Activated CD4-positive, CD25-positive, alpha-beta regulatory T cell treated with anti-CD3 and anti-CD28 coated beads, Interleukin-2, amount 50 U/mL, for 24 hours (primary cell): ENCODE measurements around the gene PSMA7.
"Not testable (repeated sequence)": the region's sequence is repeated elsewhere in the genome, so short reads cannot be mapped to it uniquely, and the experiment has no call there.

Experiments
- ATAC-seq, 2 donors: fragments of 150-1000 bp; cut with Tn5 transposase; one replicate each; pipeline ENCODE4 v1.10.0; 2021; ENCODE audit warnings: mild to moderate bottlenecking in 1 of 2, moderate library complexity in 1 of 2

Gene PSMA7

GRCh38 chr20:62151835-62152364 lies 8.7 kb upstream of the PSMA7 start:
- no peak for ATAC-seq

GRCh38 chr20:62151225-62151624 lies 8.0 kb upstream of the PSMA7 start:
- no peak for ATAC-seq

GRCh38 chr20:62150310-62150575 lies 7.0 kb upstream of the PSMA7 start:
- ATAC-seq = no peak

- ATAC-seq = no peak
Observed at GRCh38 chr20:62149532-62150309, 6.5 kb upstream of the PSMA7 start.

- ATAC-seq = no peak
Observed at GRCh38 chr20:62148908-62149314, 5.7 kb upstream of the PSMA7 start.

- ATAC-seq = not testable (repeated sequence)
Observed at GRCh38 chr20:62148383-62148782, 5.2 kb upstream of the PSMA7 start.

- no peak for ATAC-seq
Observed at GRCh38 chr20:62147528-62147927, 4.3 kb upstream of the PSMA7 start.

GRCh38 chr20:62147125-62147524 lies 3.9 kb upstream of the PSMA7 start:
- no peak for ATAC-seq

- no peak for ATAC-seq
Observed at GRCh38 chr20:62146019-62146755, 3.0 kb upstream of the PSMA7 start.

- ATAC-seq = no peak
Observed at GRCh38 chr20:62145688-62146018, 2.5 kb upstream of the PSMA7 start.

GRCh38 chr20:62143957-62144825 lies 997 bp upstream of the PSMA7 start:
- ATAC-seq = peak; percentile 14 to 21

GRCh38 chr20:62142252-62143080 lies 728 bp downstream of the PSMA7 start:
- peak; percentile 8 for ATAC-seq

- peak; percentile 9 to 11 for ATAC-seq
Observed at GRCh38 chr20:62141397-62142251, 1.6 kb downstream of the PSMA7 start.

GRCh38 chr20:62141043-62141396 lies 2.2 kb downstream of the PSMA7 start:
- ATAC-seq = no peak

- ATAC-seq = no peak
Observed at GRCh38 chr20:62139636-62140035, 3.6 kb downstream of the PSMA7 start.

GRCh38 chr20:62138912-62139311 lies 4.3 kb downstream of the PSMA7 start:
- no peak for ATAC-seq

- no peak for ATAC-seq
Observed at GRCh38 chr20:62138204-62138543, 5.0 kb downstream of the PSMA7 start.

- ATAC-seq = no peak
Observed at GRCh38 chr20:62137478-62138203, 5.6 kb downstream of the PSMA7 start.

- no peak for ATAC-seq
Observed at GRCh38 chr20:62137092-62137384, 6.2 kb downstream of the PSMA7 start.

- ATAC-seq = peak; percentile 62 to 64
Observed at GRCh38 chr20:62136283-62137091, 6.7 kb downstream of the PSMA7 start.
